GM19351 (cell line): ENCODE results near the gene FILIP1L.

Source experiments
- ATAC-seq: cut with Tn5 transposase; IDR thresholded peaks from one replicate; pipeline ENCODE4 v1.9.1; 2021; ENCODE audit warnings: mild to moderate bottlenecking, moderate library complexity; ENCODE audit not compliant: unreplicated experiment

The FILIP1L gene

GRCh38 chr3:99929745-99930139, 184.6 kb downstream of the FILIP1L start:
- ATAC-seq, result no peak

GRCh38 chr3:99928771-99929744, 185.2 kb downstream of the FILIP1L start:
- ATAC-seq, result no peak

- ATAC-seq, result no peak
Measured at GRCh38 chr3:99927671-99928457, 186.4 kb downstream of the FILIP1L start.

- no peak for ATAC-seq
Measured at GRCh38 chr3:99925584-99926230, 188.6 kb downstream of the FILIP1L start.

GRCh38 chr3:99923873-99924272, 190.4 kb downstream of the FILIP1L start:
- ATAC-seq, result no peak

- no peak for ATAC-seq
Measured at GRCh38 chr3:99921986-99922385, 192.3 kb downstream of the FILIP1L start.

GRCh38 chr3:99921377-99921695, 193.0 kb downstream of the FILIP1L start:
- no peak for ATAC-seq

- peak; percentile 63 for ATAC-seq
Measured at GRCh38 chr3:99920481-99921376, 193.6 kb downstream of the FILIP1L start.

- no peak for ATAC-seq
Measured at GRCh38 chr3:99919694-99920093, 194.6 kb downstream of the FILIP1L start.

- no peak for ATAC-seq
Measured at GRCh38 chr3:99918715-99919114, 195.6 kb downstream of the FILIP1L start.

GRCh38 chr3:99915906-99916432, 198.3 kb downstream of the FILIP1L start:
- ATAC-seq, result no peak

- no peak for ATAC-seq
Measured at GRCh38 chr3:99911433-99911832, 202.9 kb downstream of the FILIP1L start.

GRCh38 chr3:99910752-99911290, 203.5 kb downstream of the FILIP1L start:
- no peak for ATAC-seq

- ATAC-seq, result no peak
Measured at GRCh38 chr3:99909714-99910495, 204.4 kb downstream of the FILIP1L start.

GRCh38 chr3:99907959-99908544, 206.2 kb downstream of the FILIP1L start:
- ATAC-seq, result no peak

GRCh38 chr3:99903869-99904268, 210.4 kb downstream of the FILIP1L start:
- ATAC-seq, result no peak

GRCh38 chr3:99902091-99902490, 212.2 kb downstream of the FILIP1L start:
- no peak for ATAC-seq

GRCh38 chr3:99901200-99901926, 212.9 kb downstream of the FILIP1L start:
- no peak for ATAC-seq
